KOPT-K1 (cell line): Measurements from ENCODE around the gene CTR9.

Experiments used
- H3K27ac ChIP-seq: fragments of 200-600 bp; sonication (generic); 2 replicates; pipeline ENCODE4 v1.5.1; 2016; ENCODE audit warnings: antibody characterized with exemption, mild to moderate bottlenecking, low read depth, low read length; ENCODE audit not compliant: poor library complexity, severe bottlenecking
- H3K36me3 ChIP-seq: fragments of 200-600 bp; sonication (generic); 2 replicates; pipeline ENCODE4 v1.5.1; 2017; ENCODE audit warnings: antibody characterized with exemption, mild to moderate bottlenecking, low read length, moderate library complexity; ENCODE audit not compliant: insufficient read depth
- H3K9me3 ChIP-seq: fragments of 200-600 bp; sonication (generic); 2 replicates; pipeline ENCODE4 v1.5.1; 2017; ENCODE audit warnings: antibody characterized with exemption, low read length, mild to moderate bottlenecking; ENCODE audit not compliant: insufficient read depth, poor library complexity, severe bottlenecking

CTR9 gene

GRCh38 chr11:10750838-10751580 lies at the start of gene CTR9:
Gene CTR9, plus strand, starts transcription at chr11:10751246. Its CDS starts 167 bp downstream, at chr11:10751413.
- Histone ChIP-seq H3K9me3 (no peaks in the 10 kb centered on the region), H3K27ac (peak within 1 kb of the TSS; percentile 85), H3K36me3 (peaks cover 33% of the 10 kb centered on the region)

DNA sequence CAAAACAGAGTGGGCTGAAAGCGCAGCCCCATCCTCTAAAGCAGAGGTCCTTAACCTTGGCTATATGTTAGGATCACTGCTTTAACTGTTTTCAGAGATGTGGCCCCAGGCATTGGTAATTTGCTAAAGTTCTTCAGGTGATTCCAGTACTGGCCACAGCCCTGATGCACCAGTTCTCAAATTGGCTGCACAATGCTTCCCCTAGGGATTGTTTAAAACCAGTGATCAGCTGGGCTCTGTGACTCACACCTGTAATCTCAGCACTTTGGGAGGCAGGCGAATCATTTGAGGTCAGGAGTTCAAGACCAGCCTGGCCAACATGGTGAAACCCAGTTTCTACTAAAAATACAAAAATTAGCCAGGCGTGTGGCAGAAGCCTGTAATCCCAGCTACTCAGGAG lies 49.1 kb upstream of the CTR9 start:
- H3K27ac ChIP-seq = no peak overlapping the region
- H3K36me3 ChIP-seq = no peaks in the 10 kb centered on the region
- H3K9me3 ChIP-seq = peaks cover 12% of the 10 kb centered on the region

- Histone ChIP-seq H3K27ac (no peak overlapping the region), H3K36me3 (no peaks in the 10 kb centered on the region), H3K9me3 (no peaks in the 10 kb centered on the region)
Observed at GRCh38 chr11:10708131-10708530, 42.9 kb upstream of the CTR9 start.

DNA sequence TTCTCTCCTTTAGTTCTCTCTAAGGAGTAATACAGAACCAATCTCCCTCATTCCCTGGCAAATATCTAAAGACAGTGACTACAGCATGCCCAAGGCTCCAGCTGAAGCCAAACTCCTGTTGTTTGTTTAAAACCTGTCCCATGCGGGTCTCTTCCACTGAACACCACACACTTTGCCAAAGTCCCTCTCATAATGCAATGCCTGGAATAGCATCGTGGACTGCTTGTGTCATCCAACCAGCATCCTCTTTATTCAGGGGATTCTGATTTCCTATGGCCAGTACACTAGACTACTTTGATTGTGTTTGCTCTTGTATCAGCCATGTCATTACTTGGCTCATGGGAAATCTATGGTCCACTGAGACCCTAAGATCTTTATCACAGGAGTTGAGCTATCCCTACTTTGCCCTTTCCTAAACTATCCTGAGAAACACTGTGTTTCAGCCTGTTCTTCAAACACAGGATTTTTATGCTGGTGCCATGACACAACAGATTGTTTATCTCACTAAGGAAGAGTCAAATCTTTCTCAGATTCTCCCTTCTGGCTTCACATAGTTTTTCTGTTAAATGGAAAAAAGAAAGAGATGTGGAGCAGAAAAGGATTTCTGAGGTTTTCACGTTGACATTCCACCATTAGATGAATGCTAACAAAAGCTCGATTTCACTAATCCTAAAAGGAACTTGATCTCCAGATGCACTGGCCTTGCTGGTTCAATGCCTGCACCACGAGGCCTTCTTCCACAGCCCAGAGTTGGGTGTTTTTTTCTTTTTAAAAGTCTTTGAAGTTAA lies 41.6 kb upstream of the CTR9 start:
- no peaks in the 10 kb centered on the region for H3K36me3 ChIP-seq
- H3K27ac ChIP-seq = no peak overlapping the region
- no peaks in the 10 kb centered on the region for H3K9me3 ChIP-seq

GRCh38 chr11:10715571-10715970 lies 35.5 kb upstream of the CTR9 start:
- Histone ChIP-seq H3K36me3 (no peaks in the 10 kb centered on the region), H3K9me3 (no peaks in the 10 kb centered on the region), H3K27ac (no peak overlapping the region)

DNA sequence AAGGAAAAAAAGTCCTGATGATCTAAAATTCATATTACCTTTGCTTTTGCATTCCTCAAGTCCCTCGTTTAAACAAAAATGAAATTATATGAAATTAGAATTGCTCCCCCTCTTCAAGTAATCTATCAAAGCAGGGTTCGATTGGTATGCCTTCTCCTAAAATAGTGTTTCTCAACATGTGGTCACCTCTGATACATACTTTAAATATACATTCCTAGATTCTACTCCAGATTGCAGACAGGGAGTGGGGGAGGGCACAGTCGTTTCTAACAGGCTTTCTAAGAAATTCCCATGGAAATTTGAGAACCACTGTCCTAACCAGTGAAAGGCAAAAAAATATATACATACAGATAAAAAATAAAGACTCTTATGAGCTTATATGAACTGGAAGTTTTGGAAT lies 34.9 kb upstream of the CTR9 start:
- no peaks in the 10 kb centered on the region for H3K9me3 ChIP-seq
- no peak overlapping the region for H3K27ac ChIP-seq
- H3K36me3 ChIP-seq = no peaks in the 10 kb centered on the region

DNA sequence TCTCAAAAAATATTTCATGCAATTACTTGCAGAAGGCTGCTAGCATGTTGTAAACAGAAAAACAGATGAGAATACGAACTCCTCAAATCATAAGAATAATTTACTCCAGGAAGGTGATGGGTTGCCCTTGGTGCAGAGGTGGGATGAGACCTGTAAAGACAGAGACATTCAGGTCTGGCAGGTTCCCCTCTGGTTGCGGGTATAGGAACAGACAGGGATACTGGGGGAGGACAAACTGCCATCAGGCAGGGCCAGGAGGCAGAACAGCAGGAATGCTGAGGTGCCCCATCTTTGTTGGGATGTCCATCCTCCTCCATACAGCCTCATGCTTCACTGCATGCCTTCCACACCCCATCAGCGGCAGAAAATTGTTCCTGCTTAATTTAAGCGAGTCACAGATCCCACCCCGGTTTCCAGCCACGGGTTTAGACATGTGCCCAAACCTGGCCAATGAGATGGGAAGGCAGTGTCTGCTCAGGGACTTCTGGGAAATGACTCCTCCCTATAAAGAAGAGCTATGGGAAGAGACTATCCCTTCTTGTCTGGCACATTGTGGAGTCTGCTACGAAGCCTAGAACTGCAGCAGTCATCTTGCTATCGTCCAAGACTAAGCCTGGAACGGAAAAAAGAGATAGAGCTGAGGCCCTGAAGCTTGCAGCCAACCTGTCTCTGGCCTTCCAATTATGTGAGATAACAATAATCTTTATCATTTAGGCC lies 34.3 kb upstream of the CTR9 start:
- no peaks in the 10 kb centered on the region for H3K9me3 ChIP-seq
- no peaks in the 10 kb centered on the region for H3K36me3 ChIP-seq

DNA sequence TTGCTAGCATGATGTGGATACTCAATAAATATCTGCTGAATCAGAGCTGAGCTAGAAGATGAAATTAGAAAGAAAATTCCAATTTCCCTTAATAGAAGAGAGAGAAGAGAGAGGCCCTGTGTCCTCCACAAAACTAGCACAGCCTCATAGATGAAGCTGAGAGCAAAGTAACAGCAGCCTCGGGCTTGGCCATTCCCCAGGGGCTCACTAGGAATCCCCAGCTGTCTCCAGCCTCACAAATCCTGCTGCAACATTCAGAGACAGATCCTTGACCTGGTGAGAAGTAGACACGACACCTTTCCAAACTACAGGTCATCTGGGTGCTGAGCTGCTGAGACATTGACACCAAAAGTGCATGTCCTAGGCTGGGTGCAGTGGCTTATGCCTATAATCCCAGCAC lies 31.4 kb upstream of the CTR9 start:
- Histone ChIP-seq H3K27ac (no peak overlapping the region), H3K9me3 (no peaks in the 10 kb centered on the region), H3K36me3 (no peaks in the 10 kb centered on the region)

More for the DNA sequence above, 34.3 kb upstream of the CTR9 start:
- no peak overlapping the region for H3K27ac ChIP-seq

DNA sequence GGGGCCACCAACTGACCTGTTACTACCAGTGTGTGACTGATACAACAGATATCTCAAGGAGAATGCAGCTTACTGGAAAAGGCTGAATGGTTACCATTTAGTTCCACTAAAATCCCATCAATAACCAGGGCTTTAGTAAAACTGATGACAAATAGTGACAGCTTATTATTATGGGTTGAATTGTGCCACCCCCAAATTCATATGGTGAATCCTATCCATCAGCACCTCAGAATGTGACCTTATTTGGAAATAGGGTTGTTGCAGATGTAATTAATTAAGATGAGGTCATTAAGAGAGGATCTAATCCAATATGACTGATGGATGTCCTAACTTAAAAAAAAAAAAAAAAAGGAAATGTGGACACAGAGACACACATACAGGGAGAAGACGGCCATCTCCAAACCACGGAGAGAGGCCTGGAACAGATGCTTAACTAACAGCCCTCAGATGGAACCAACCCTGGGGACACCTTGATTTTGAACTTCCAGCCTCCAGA lies 30.1 kb upstream of the CTR9 start:
- no peak overlapping the region for H3K27ac ChIP-seq
- no peaks in the 10 kb centered on the region for H3K36me3 ChIP-seq
- H3K9me3 ChIP-seq = no peaks in the 10 kb centered on the region

GRCh38 chr11:10722307-10722706 lies 28.7 kb upstream of the CTR9 start:
- H3K36me3 ChIP-seq = no peaks in the 10 kb centered on the region
- H3K9me3 ChIP-seq = no peaks in the 10 kb centered on the region
- H3K27ac ChIP-seq = no peak overlapping the region

DNA sequence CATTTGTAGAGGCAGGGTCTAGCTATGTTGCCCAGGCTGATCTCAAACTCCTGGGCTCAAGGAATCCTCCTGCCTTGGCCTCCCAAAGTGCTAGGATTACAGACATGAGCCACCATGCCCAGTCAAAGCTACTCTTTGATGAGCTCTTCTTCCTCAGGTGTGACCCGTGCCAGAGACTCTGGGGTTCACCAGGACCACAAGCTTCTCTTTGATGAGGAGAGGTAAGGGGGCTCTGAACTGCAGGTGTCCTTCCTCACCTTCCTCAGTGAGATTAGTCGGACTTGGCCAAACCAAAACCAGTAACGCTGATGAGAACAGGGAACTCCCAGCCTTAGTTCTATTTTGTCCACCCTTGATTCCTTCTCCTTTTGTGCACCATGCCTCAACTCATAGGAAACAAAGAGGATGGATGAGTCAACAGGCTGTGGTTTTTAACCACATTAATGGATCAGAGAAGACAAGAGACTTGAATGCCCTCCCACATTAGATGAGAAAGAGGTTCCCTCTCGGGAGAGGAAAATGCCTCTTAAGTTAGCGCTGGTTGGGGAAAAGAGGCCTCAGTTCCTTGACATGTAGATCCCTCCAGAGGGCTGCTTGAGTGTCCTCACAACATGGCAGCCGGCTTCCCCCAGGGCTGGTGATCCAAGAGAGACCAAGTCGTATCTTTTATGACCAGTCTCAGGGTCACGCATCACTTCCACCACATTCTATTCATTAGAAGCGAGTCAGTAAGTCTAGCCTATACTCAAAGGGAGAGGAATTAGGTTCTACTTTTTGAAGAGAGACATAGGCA lies 25.7 kb upstream of the CTR9 start:
- Histone ChIP-seq H3K9me3 (no peaks in the 10 kb centered on the region), H3K36me3 (no peaks in the 10 kb centered on the region), H3K27ac (no peak overlapping the region)

DNA sequence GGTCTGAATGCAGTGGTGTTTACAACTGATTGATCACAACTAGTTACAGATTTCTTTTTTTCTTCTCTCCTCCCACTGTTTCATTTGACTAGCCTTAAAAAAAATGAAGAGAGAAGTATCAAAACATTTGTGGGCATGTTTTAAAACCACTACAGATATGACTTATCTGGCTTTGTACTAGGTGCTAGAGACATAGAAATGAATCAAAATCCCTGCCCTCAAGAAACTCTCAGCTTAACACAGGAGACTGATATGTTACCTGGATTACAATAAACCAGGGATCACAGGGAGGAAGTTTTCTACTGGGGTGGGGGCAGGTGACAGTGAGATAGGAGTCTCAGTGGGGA lies 25.2 kb upstream of the CTR9 start:
- no peaks in the 10 kb centered on the region for H3K36me3 ChIP-seq
- H3K27ac ChIP-seq = no peak overlapping the region
- H3K9me3 ChIP-seq = no peaks in the 10 kb centered on the region

- Histone ChIP-seq H3K27ac (no peak overlapping the region), H3K36me3 (no peaks in the 10 kb centered on the region), H3K9me3 (peaks cover 3% of the 10 kb centered on the region)
Observed at GRCh38 chr11:10727146-10727851, 23.7 kb upstream of the CTR9 start.

DNA sequence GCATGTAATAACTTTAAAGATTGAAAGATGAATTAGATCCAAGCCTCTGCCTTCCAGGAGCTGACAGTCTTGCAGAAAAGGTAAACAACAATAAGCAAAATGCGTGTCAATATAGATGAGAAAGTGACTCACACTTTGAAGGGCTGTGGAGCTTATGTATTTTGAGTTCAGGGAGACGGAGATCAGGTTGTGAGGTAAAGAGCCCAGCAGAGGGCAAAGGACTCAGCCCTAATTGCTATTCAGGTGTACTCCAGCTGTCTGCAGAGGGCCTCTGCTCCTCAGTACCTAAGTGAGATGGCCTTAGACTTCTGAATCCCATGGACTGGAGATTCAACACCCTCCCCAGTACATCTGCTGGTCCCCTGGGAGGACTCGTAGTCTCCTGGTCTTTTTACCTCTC lies 22.9 kb upstream of the CTR9 start:
- Histone ChIP-seq H3K9me3 (peaks cover 3% of the 10 kb centered on the region), H3K27ac (no peak overlapping the region), H3K36me3 (no peaks in the 10 kb centered on the region)
